ENCODE results near the gene AXL.

Gene AXL

GRCh38 chr19:41304706-41305483, 85.9 kb downstream of the AXL start:
- no peak overlapping the region for H2BK5ac ChIP-seq (ENCODE audit: low read depth, low read length, poor library complexity)
- H3K4ac ChIP-seq (ENCODE audit: low read depth, low read length) = no peak overlapping the region
- H3K18ac ChIP-seq (ENCODE audit: low read length) = no peak overlapping the region
- no peak overlapping the region for H2AFZ ChIP-seq (ENCODE audit: insufficient read depth, low read length, poor library complexity)
- no peak overlapping the region for H2BK120ac ChIP-seq (ENCODE audit: insufficient read depth, low read length, poor library complexity)
- no peaks in the 10 kb centered on the region for H3K79me2 ChIP-seq (ENCODE audit: control insufficient read depth, insufficient read depth, low read length, poor library complexity)
- peaks cover 2% of the 10 kb centered on the region for H3K79me1 ChIP-seq (ENCODE audit: low read length)
- no peak overlapping the region for H4K12ac ChIP-seq (ENCODE audit: low read depth, low read length)
- H3K4me3 ChIP-seq (ENCODE audit: low read depth, low read length) = no peak overlapping the region
- H3K14ac ChIP-seq (ENCODE audit: low read length) = no peak overlapping the region
- H4K8ac ChIP-seq (ENCODE audit: low read depth, low read length) = no peak overlapping the region
- H4K91ac ChIP-seq (ENCODE audit: low read depth, low read length) = no peak overlapping the region
- no peak overlapping the region for H2AK5ac ChIP-seq (ENCODE audit: low read length)
- no peak overlapping the region for H3K23ac ChIP-seq (ENCODE audit: low read length)
- no peak for DNase-seq
- no peaks in the 10 kb centered on the region for H3K27me3 ChIP-seq (ENCODE audit: insufficient read depth, low read length)
- H3K9me3 ChIP-seq (ENCODE audit: insufficient read depth, low read depth, low read length) = no peaks in the 10 kb centered on the region
- H3K27ac ChIP-seq (ENCODE audit: low read depth, low read length) = no peak overlapping the region
- H3K9ac ChIP-seq (ENCODE audit: low read length) = no peak overlapping the region
- H3K4me1 ChIP-seq (ENCODE audit: control insufficient read depth in 1 of 2, insufficient read depth in 2 of 2, low read length in 2 of 2) = peaks cover 5 to 7% of the 10 kb centered on the region in 2 experiments
- no peak overlapping the region for H2BK12ac ChIP-seq (ENCODE audit: low read length)
- no CpG with 5 or more reads among the region's 4 CpGs for WGBS (ENCODE audit: extremely low coverage, insufficient coverage, insufficient read length)
- no peak overlapping the region for H3K4me2 ChIP-seq (ENCODE audit: low read length)
- peaks cover 59 to 71% of the 10 kb centered on the region in 2 experiments for H3K36me3 ChIP-seq (ENCODE audit: control insufficient read depth in 1 of 2, insufficient read depth in 2 of 2, low read length in 2 of 2)

GRCh38 chr19:41305927-41306793, 87.1 kb downstream of the AXL start:
- H3K14ac ChIP-seq (ENCODE audit: low read length) = no peak overlapping the region
- no peak overlapping the region for H3K4ac ChIP-seq (ENCODE audit: low read depth, low read length)
- H2AK5ac ChIP-seq (ENCODE audit: low read length) = no peak overlapping the region
- no CpG with 5 or more reads among the region's 13 CpGs for WGBS (ENCODE audit: extremely low coverage, insufficient coverage, insufficient read length)
- H3K4me1 ChIP-seq (ENCODE audit: control insufficient read depth in 1 of 2, insufficient read depth in 2 of 2, low read length in 2 of 2) = peaks cover 5 to 10% of the 10 kb centered on the region in 2 experiments
- H3K18ac ChIP-seq (ENCODE audit: low read length) = no peak overlapping the region
- H2AFZ ChIP-seq (ENCODE audit: insufficient read depth, low read length, poor library complexity) = no peak overlapping the region
- H3K4me2 ChIP-seq (ENCODE audit: low read length) = no peak overlapping the region
- H4K12ac ChIP-seq (ENCODE audit: low read depth, low read length) = no peak overlapping the region
- no peak overlapping the region for H4K8ac ChIP-seq (ENCODE audit: low read depth, low read length)
- H2BK120ac ChIP-seq (ENCODE audit: insufficient read depth, low read length, poor library complexity) = no peak overlapping the region
- no peak overlapping the region for H2BK12ac ChIP-seq (ENCODE audit: low read length)
- no peak overlapping the region for H3K4me3 ChIP-seq (ENCODE audit: low read depth, low read length)
- H2BK5ac ChIP-seq (ENCODE audit: low read depth, low read length, poor library complexity) = no peak overlapping the region
- no peak overlapping the region for H3K27ac ChIP-seq (ENCODE audit: low read depth, low read length)
- H3K9ac ChIP-seq (ENCODE audit: low read length) = no peak overlapping the region
- peaks cover 4% of the 10 kb centered on the region for H3K79me2 ChIP-seq (ENCODE audit: control insufficient read depth, insufficient read depth, low read length, poor library complexity)
- H3K36me3 ChIP-seq (ENCODE audit: control insufficient read depth in 1 of 2, insufficient read depth in 2 of 2, low read length in 2 of 2) = peaks cover 54 to 63% of the 10 kb centered on the region in 2 experiments
- no peaks in the 10 kb centered on the region for H3K9me3 ChIP-seq (ENCODE audit: insufficient read depth, low read depth, low read length)
- no peak overlapping the region for H4K91ac ChIP-seq (ENCODE audit: low read depth, low read length)
- peaks cover 8% of the 10 kb centered on the region for H3K79me1 ChIP-seq (ENCODE audit: low read length)
- no peaks in the 10 kb centered on the region for H3K27me3 ChIP-seq (ENCODE audit: insufficient read depth, low read length)
- no peak for DNase-seq
- H3K23ac ChIP-seq (ENCODE audit: low read length) = no peak overlapping the region

GRCh38 chr19:41307090-41307875, 88.3 kb downstream of the AXL start:
- H3K18ac ChIP-seq (ENCODE audit: low read length) = no peak overlapping the region
- no CpG with 5 or more reads among the region's 8 CpGs for WGBS (ENCODE audit: extremely low coverage, insufficient coverage, insufficient read length)
- H3K23ac ChIP-seq (ENCODE audit: low read length) = no peak overlapping the region

GRCh38 chr19:41307954-41308449, 89.0 kb downstream of the AXL start:
- H3K18ac ChIP-seq (ENCODE audit: low read length) = no peak overlapping the region

More at GRCh38 chr19:41307090-41307875, 88.3 kb downstream of the AXL start:
- Histone ChIP-seq H2AK5ac (ENCODE audit: low read length) (no peak overlapping the region), H3K79me1 (ENCODE audit: low read length) (peaks cover 8% of the 10 kb centered on the region), H3K36me3 (ENCODE audit: control insufficient read depth in 1 of 2, insufficient read depth in 2 of 2, low read length in 2 of 2) (peaks cover 47 to 53% of the 10 kb centered on the region in 2 experiments), H2BK12ac (ENCODE audit: low read length) (no peak overlapping the region), H2AFZ (ENCODE audit: insufficient read depth, low read length, poor library complexity) (no peak overlapping the region), H3K14ac (ENCODE audit: low read length) (no peak overlapping the region), H3K27me3 (ENCODE audit: insufficient read depth, low read length) (no peaks in the 10 kb centered on the region), H2BK5ac (ENCODE audit: low read depth, low read length, poor library complexity) (no peak overlapping the region), H3K4ac (ENCODE audit: low read depth, low read length) (no peak overlapping the region), H3K9ac (ENCODE audit: low read length) (no peak overlapping the region), H3K27ac (ENCODE audit: low read depth, low read length) (no peak overlapping the region), H3K4me3 (ENCODE audit: low read depth, low read length) (no peak overlapping the region), H4K91ac (ENCODE audit: low read depth, low read length) (no peak overlapping the region), H3K9me3 (ENCODE audit: insufficient read depth, low read depth, low read length) (no peaks in the 10 kb centered on the region), H4K8ac (ENCODE audit: low read depth, low read length) (no peak overlapping the region), H3K4me1 (ENCODE audit: control insufficient read depth in 1 of 2, insufficient read depth in 2 of 2, low read length in 2 of 2) (peaks cover 5 to 13% of the 10 kb centered on the region in 2 experiments), H3K79me2 (ENCODE audit: control insufficient read depth, insufficient read depth, low read length, poor library complexity) (peaks cover 4% of the 10 kb centered on the region), H4K12ac (ENCODE audit: low read depth, low read length) (no peak overlapping the region), H3K4me2 (ENCODE audit: low read length) (no peak overlapping the region), H2BK120ac (ENCODE audit: insufficient read depth, low read length, poor library complexity) (no peak overlapping the region)
- no peak for DNase-seq

More at GRCh38 chr19:41307954-41308449, 89.0 kb downstream of the AXL start:
- H4K12ac ChIP-seq (ENCODE audit: low read depth, low read length) = no peak overlapping the region
- no peaks in the 10 kb centered on the region for H3K9me3 ChIP-seq (ENCODE audit: insufficient read depth, low read depth, low read length)
- H4K8ac ChIP-seq (ENCODE audit: low read depth, low read length) = peak overlapping the region; percentile 8
- H3K27me3 ChIP-seq (ENCODE audit: insufficient read depth, low read length) = no peaks in the 10 kb centered on the region
- H3K14ac ChIP-seq (ENCODE audit: low read length) = no peak overlapping the region
- H3K79me2 ChIP-seq (ENCODE audit: control insufficient read depth, insufficient read depth, low read length, poor library complexity) = peaks cover 4% of the 10 kb centered on the region
- H3K4ac ChIP-seq (ENCODE audit: low read depth, low read length) = no peak overlapping the region
- H3K4me2 ChIP-seq (ENCODE audit: low read length) = no peak overlapping the region
- no peak overlapping the region for H2AFZ ChIP-seq (ENCODE audit: insufficient read depth, low read length, poor library complexity)
- no peak overlapping the region for H2BK120ac ChIP-seq (ENCODE audit: insufficient read depth, low read length, poor library complexity)
- no peak overlapping the region for H4K91ac ChIP-seq (ENCODE audit: low read depth, low read length)
- H3K79me1 ChIP-seq (ENCODE audit: low read length) = peaks cover 8% of the 10 kb centered on the region
- H2BK12ac ChIP-seq (ENCODE audit: low read length) = no peak overlapping the region
- no peak overlapping the region for H3K23ac ChIP-seq (ENCODE audit: low read length)
- no CpG with 5 or more reads among the region's 4 CpGs for WGBS (ENCODE audit: extremely low coverage, insufficient coverage, insufficient read length)
- no peak overlapping the region for H2BK5ac ChIP-seq (ENCODE audit: low read depth, low read length, poor library complexity)
- no peak overlapping the region for H2AK5ac ChIP-seq (ENCODE audit: low read length)
- DNase-seq = no peak
- peak overlapping the region; percentile 20 for H3K27ac ChIP-seq (ENCODE audit: low read depth, low read length)
- peaks cover 47 to 53% of the 10 kb centered on the region in 2 experiments for H3K36me3 ChIP-seq (ENCODE audit: control insufficient read depth in 1 of 2, insufficient read depth in 2 of 2, low read length in 2 of 2)
- peaks cover 5 to 13% of the 10 kb centered on the region in 2 experiments for H3K4me1 ChIP-seq (ENCODE audit: control insufficient read depth in 1 of 2, insufficient read depth in 2 of 2, low read length in 2 of 2)
- no peak overlapping the region for H3K9ac ChIP-seq (ENCODE audit: low read length)
- no peak overlapping the region for H3K4me3 ChIP-seq (ENCODE audit: low read depth, low read length)

Measured in trophoblast cell (in vitro differentiated cells and primary cell).